Measurements from ENCODE around the gene NFASC.

NFASC gene

DNA sequence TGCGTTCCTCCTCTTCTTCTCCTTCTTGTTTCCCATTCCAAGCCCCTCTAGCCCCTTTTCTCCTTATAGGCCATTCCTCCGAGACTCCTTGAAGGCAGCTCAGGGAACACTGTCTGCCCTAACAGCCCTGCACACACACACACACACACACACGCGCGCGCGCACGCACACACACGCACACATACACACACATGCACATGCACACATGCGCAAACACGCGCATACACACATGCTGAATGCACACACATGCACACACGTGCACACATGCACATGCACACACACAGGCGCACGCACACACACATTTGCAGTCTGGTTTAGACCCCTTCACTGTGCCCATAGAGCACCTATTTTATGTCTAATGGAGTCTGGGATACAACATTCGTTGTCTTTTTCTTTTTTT lies 154.6 kb downstream of the NFASC start:
- Histone ChIP-seq H3F3A (ENCODE audit: insufficient read depth) (no peaks in the 10 kb centered on the region), H3K4me3 (ENCODE audit: insufficient read depth, low read length, poor library complexity, severe bottlenecking) (no peak overlapping the region), H3K27me3 (ENCODE audit: low read length) (no peaks in the 10 kb centered on the region), H3K9ac (ENCODE audit: low read length) (no peak overlapping the region), H3K36me3 (ENCODE audit: low read length) (no peaks in the 10 kb centered on the region), H3K27ac (ENCODE audit: low read depth, low read length) (no peak overlapping the region), H3K9me3 (ENCODE audit: insufficient read depth, low read length) (no peaks in the 10 kb centered on the region), H3K9me2 (replicated peaks; ENCODE audit: insufficient read depth, low read length) (no peaks in the 10 kb centered on the region), H3K4me2 (ENCODE audit: low read depth, low read length, poor library complexity, severe bottlenecking) (no peak overlapping the region), H2AFZ (ENCODE audit: low read depth, low read length, severe bottlenecking) (no peak overlapping the region), H4K20me1 (ENCODE audit: low read depth, low read length) (no peaks in the 10 kb centered on the region), H3K79me2 (ENCODE audit: insufficient read depth, low read length) (no peaks in the 10 kb centered on the region)
- TF ChIP-seq EZH2phosphoT487 (conservative IDR thresholded peaks at IDR 0.05; ENCODE audit: low read length) (no peak), CTCF (IDR thresholded peaks at IDR 0.05; ENCODE audit: insufficient read depth, low read length, poor library complexity, severe bottlenecking) (no peak)

- Histone ChIP-seq H3K27me3 (ENCODE audit: low read length) (no peaks in the 10 kb centered on the region), H3K4me2 (ENCODE audit: low read depth, low read length, poor library complexity, severe bottlenecking) (no peak overlapping the region)
These were observed 155.5 kb downstream of the NFASC start for GRCh38 chr1:205026181-205026580.

GRCh38 chr1:205028390-205028789 lies 157.7 kb downstream of the NFASC start:
- Histone ChIP-seq H3K4me3 (ENCODE audit: insufficient read depth, low read length, poor library complexity, severe bottlenecking) (no peak overlapping the region), H3K27me3 (ENCODE audit: low read length) (no peaks in the 10 kb centered on the region), H3F3A (ENCODE audit: insufficient read depth) (no peaks in the 10 kb centered on the region), H3K9me3 (ENCODE audit: insufficient read depth, low read length) (no peaks in the 10 kb centered on the region), H3K36me3 (ENCODE audit: low read length) (no peaks in the 10 kb centered on the region), H3K27ac (ENCODE audit: low read depth, low read length) (no peak overlapping the region), H3K4me2 (ENCODE audit: low read depth, low read length, poor library complexity, severe bottlenecking) (no peak overlapping the region), H2AFZ (ENCODE audit: low read depth, low read length, severe bottlenecking) (no peak overlapping the region), H3K9me2 (replicated peaks; ENCODE audit: insufficient read depth, low read length) (no peaks in the 10 kb centered on the region), H3K79me2 (ENCODE audit: insufficient read depth, low read length) (no peaks in the 10 kb centered on the region), H4K20me1 (ENCODE audit: low read depth, low read length) (no peaks in the 10 kb centered on the region), H3K9ac (ENCODE audit: low read length) (no peak overlapping the region)
- TF ChIP-seq CTCF (IDR thresholded peaks at IDR 0.05; ENCODE audit: insufficient read depth, low read length, poor library complexity, severe bottlenecking) = no peak
- no peak for TF ChIP-seq EZH2phosphoT487 (conservative IDR thresholded peaks at IDR 0.05; ENCODE audit: low read length)

More at GRCh38 chr1:205026181-205026580, 155.5 kb downstream of the NFASC start:
- Histone ChIP-seq H3K79me2 (ENCODE audit: insufficient read depth, low read length) (no peaks in the 10 kb centered on the region), H2AFZ (ENCODE audit: low read depth, low read length, severe bottlenecking) (no peak overlapping the region), H4K20me1 (ENCODE audit: low read depth, low read length) (no peaks in the 10 kb centered on the region), H3F3A (ENCODE audit: insufficient read depth) (no peaks in the 10 kb centered on the region), H3K4me3 (ENCODE audit: insufficient read depth, low read length, poor library complexity, severe bottlenecking) (no peak overlapping the region), H3K9me2 (replicated peaks; ENCODE audit: insufficient read depth, low read length) (no peaks in the 10 kb centered on the region), H3K9ac (ENCODE audit: low read length) (no peak overlapping the region), H3K36me3 (ENCODE audit: low read length) (no peaks in the 10 kb centered on the region), H3K27ac (ENCODE audit: low read depth, low read length) (no peak overlapping the region), H3K9me3 (ENCODE audit: insufficient read depth, low read length) (no peaks in the 10 kb centered on the region)
- TF ChIP-seq EZH2phosphoT487 (conservative IDR thresholded peaks at IDR 0.05; ENCODE audit: low read length) = no peak
- TF ChIP-seq CTCF (IDR thresholded peaks at IDR 0.05; ENCODE audit: insufficient read depth, low read length, poor library complexity, severe bottlenecking) = no peak

Data from SU-DHL-6 (cell line).